Lung (tissue), 12 donors: Measurements from ENCODE around the gene DNAJB6. TPM values are rescaled to one million over a fixed set of nuclear protein-coding genes. Genes with fewer than 3 reads are reported as not detected.
A peak's percentile ranks its signal among the peaks of the same experiment; 100 is the strongest.

Source experiments
- ATAC-seq: fragments of 200-7000 bp; cut with Tn5 transposase; one replicate; pipeline ENCODE4 v1.9.1; 2020; ENCODE audit warnings: moderate number of reproducible peaks; ENCODE audit not compliant: insufficient read depth, low FRiP score
- DNase-seq, 3 donors: peaks; one replicate each; pipeline ENCODE4 v3.0.0-alpha.2; 2013 to 2017
- H3K27ac ChIP-seq, 2 donors: one replicate each; pipeline ENCODE4 v1.5.1; 2013; ENCODE audit warnings: mild to moderate bottlenecking in 2 of 2, moderate library complexity in 2 of 2, control low read depth in 1 of 2, inconsistent platforms in 1 of 2, low read depth in 1 of 2, low read length in 1 of 2
- H3K27me3 ChIP-seq, 3 donors: one replicate each; pipeline ENCODE4 v1.5.1; 2013; ENCODE audit warnings: low read length in 2 of 3; ENCODE audit not compliant: control insufficient read depth in 3 of 3, insufficient read depth in 3 of 3
- H3K36me3 ChIP-seq, 4 donors: one replicate each; pipeline ENCODE4 v1.5.1; 2013; ENCODE audit warnings: low read length in 4 of 4, mild to moderate bottlenecking in 1 of 4, moderate library complexity in 1 of 4; ENCODE audit not compliant: control insufficient read depth in 4 of 4, insufficient read depth in 4 of 4
- H3K4me1 ChIP-seq, 5 donors: one replicate each; pipeline ENCODE4 v1.5.1; 2013; ENCODE audit warnings: low read length in 5 of 5, mild to moderate bottlenecking in 2 of 5, moderate library complexity in 1 of 5; ENCODE audit not compliant: control insufficient read depth in 5 of 5, insufficient read depth in 5 of 5
- H3K4me3 ChIP-seq: one replicate; pipeline ENCODE4 v1.5.1; 2013; ENCODE audit warnings: mild to moderate bottlenecking, control low read depth, moderate library complexity
- H3K9ac ChIP-seq, 2 donors: one replicate each; pipeline ENCODE4 v1.5.1; 2013; ENCODE audit warnings: low read length in 2 of 2, control low read depth in 1 of 2; ENCODE audit not compliant: insufficient read depth in 1 of 2
- H3K9me3 ChIP-seq, 4 donors: one replicate each; pipeline ENCODE4 v1.5.1; 2013; ENCODE audit warnings: low read length in 3 of 4, mild to moderate bottlenecking in 1 of 4, moderate library complexity in 1 of 4; ENCODE audit not compliant: control insufficient read depth in 4 of 4, insufficient read depth in 3 of 4
- WGBS, 2 donors: extraction: QIAGEN DNeasy Blood & Tissue Kit; methylation state at CpG; one replicate each; pipeline ENCODE4 v1.1.7; 2013; 5-methylcytosine and 5-hydroxymethylcytosine counted together
- polyA plus RNA-seq, 2 donors: library from polyadenylated mRNA; stranded (reverse); fragments of 200-250 nt; gene quantifications; one replicate each; pipeline ENCODE4 v1.2.1, GENCODE V29; 2013
- total RNA-seq, 2 donors: library from RNA; depleted of rRNA in 1 of 2; stranded (reverse); fragments of >200 nt in 1 of 2; gene quantifications; one replicate each; pipeline ENCODE4 v1.2.1, GENCODE V29; 2014 to 2021
- TF ChIP-seq, protein P1 (sequence below): IDR thresholded peaks from 2 replicates; pipeline ENCODE4 v1.5.1; 2012; ENCODE audit warnings: mild to moderate bottlenecking; ENCODE audit errors: control extremely low read depth, extremely low read depth
- donor health status: control.
- donor health status: control.
- donor health status: Bipolar disorder and iron deficiency.
- donor health status: healthy.
- donor health status: DM: yes; HTN: yes; CAD: no.

Gene DNAJB6
- total and polyA plus RNA-seq, 4 donors = 58.1 to 117 (median 83.0) TPM

DNA sequence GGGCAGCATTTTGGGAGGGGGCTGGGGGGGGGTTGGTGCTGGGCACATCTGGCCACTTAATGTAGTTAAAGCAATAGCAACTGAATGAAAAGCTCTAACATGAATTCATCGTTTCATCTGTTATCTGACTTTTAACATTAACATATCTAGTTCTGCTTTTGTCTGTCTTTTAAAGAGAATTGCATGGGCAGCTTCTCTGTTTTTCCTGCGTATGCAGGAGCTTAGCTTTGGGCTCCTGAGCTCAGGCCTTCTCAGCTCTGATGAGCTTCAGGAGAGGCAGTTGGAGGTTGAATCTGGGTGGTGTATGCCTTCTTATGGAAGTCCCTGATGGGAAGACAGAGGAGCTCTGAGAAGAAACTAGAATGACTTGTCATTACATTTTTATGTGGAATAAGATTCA lies 58.4 kb downstream of the DNAJB6 start:
- H3K9ac ChIP-seq = no peak overlapping the region
- DNase-seq = no peak
- H3K4me1 ChIP-seq = peaks cover 0 to 11% (median 7%) of the 10 kb centered on the region in 5 donors
- no peak for ATAC-seq
- TF ChIP-seq, protein P1, sequence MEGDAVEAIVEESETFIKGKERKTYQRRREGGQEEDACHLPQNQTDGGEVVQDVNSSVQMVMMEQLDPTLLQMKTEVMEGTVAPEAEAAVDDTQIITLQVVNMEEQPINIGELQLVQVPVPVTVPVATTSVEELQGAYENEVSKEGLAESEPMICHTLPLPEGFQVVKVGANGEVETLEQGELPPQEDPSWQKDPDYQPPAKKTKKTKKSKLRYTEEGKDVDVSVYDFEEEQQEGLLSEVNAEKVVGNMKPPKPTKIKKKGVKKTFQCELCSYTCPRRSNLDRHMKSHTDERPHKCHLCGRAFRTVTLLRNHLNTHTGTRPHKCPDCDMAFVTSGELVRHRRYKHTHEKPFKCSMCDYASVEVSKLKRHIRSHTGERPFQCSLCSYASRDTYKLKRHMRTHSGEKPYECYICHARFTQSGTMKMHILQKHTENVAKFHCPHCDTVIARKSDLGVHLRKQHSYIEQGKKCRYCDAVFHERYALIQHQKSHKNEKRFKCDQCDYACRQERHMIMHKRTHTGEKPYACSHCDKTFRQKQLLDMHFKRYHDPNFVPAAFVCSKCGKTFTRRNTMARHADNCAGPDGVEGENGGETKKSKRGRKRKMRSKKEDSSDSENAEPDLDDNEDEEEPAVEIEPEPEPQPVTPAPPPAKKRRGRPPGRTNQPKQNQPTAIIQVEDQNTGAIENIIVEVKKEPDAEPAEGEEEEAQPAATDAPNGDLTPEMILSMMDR = no peak
- no peaks in the 10 kb centered on the region for H3K27me3 ChIP-seq
- no peak overlapping the region for H3K27ac ChIP-seq
- WGBS, 2 donors = 40 to 80% methylated on average over 2 of the region's 2 CpGs
- peaks cover 0 to 20% (median 0%) of the 10 kb centered on the region in 4 donors for H3K36me3 ChIP-seq
- H3K9me3 ChIP-seq = no peaks in the 10 kb centered on the region
- no peak overlapping the region for H3K4me3 ChIP-seq

DNA sequence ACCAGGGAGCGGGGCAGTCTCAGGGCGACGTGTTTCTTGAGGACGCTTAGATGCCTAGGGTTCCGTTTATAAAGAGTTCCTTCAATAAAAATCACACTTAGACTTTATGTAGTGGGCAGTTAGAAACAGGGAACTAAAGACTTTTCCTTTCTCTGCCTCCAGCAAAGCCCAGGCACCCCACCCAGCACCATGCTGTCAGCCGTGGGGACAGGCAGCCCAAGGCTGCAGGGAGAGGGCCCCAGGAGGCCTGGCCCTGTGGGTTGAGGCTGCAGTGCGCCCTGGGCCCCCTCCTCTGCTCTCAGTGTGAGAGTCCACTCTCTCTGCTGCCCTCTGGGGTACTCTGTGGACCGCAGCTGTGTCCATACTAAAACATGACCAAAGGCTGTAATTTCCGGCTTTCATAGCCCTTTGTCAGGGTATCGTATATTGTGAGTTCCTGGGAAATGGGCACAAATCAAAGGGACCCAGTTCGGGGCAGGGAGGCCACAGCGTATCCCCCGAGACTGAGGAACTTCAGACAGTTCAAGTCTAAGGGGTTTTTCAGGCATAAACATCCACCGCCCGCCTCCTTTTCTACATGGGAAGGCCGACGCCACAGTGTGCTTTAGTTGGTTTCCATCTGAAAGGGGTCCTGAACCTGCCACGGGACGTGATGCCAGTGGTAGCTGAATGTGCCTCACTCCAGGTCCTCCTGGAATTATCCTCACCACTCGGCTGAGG lies 59.7 kb downstream of the DNAJB6 start:
- Histone ChIP-seq H3K27ac (no peak overlapping the region), H3K36me3 (peaks cover 0 to 14% (median under 1%) of the 10 kb centered on the region in 4 donors), H3K4me3 (no peak overlapping the region), H3K4me1 (peaks cover 0 to 11% (median 6%) of the 10 kb centered on the region in 5 donors), H3K27me3 (no peaks in the 10 kb centered on the region), H3K9ac (no peak overlapping the region), H3K9me3 (no peaks in the 10 kb centered on the region)
- DNase-seq (no peak), ATAC-seq (no peak)
- TF ChIP-seq, protein P1 = no peak
- WGBS, 2 donors = 92 to 95% methylated on average over 20 of the region's 20 CpGs

DNA sequence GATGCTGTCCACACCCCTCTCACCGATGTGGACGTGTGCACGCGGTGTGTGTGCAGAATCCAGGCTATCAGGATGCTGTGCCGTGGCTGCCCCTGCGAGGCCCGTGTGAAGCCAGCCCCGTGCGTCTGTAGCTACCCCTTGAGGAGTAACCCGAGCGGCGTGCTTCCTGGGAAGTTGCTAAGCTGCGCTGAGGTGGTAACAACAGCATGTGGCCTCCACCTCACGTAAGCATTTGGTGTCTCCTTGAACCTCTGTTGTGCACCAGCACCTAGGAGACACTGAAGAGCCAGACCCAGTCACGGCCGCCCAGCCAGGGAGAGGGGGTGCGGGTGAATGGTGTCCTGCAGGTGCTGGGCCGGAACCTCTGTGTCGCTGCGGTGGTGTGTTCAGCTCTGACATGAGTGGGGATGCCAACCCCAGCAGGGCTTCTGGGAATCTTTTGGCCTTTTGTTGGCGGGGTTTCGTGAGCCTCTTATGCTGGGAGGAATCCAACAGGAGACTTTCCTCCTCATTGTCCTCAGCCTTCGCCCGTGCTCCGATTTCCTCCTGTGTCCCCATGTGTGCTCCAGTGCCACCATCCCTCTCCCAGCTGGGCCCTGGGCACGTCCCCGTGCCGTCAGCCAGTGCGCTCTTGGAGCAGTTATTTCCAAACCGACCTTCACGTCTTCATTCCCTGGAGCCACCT lies 60.4 kb downstream of the DNAJB6 start:
- H3K9me3 ChIP-seq = no peaks in the 10 kb centered on the region
- 91 to 95% methylated on average over 31 of the region's 31 CpGs for WGBS, 2 donors
- TF ChIP-seq, protein P1 = no peak
- DNase-seq (no peak), ATAC-seq (no peak)
- H3K4me1 ChIP-seq = peaks cover 0 to 11% (median 6%) of the 10 kb centered on the region in 5 donors
- H3K4me3 ChIP-seq = no peak overlapping the region
- no peak overlapping the region for H3K9ac ChIP-seq
- H3K27ac ChIP-seq = peak overlapping the region in 1 of 2 donors; percentile 80
- H3K36me3 ChIP-seq = peaks cover 0 to 20% (median 1%) of the 10 kb centered on the region in 4 donors
- no peaks in the 10 kb centered on the region for H3K27me3 ChIP-seq
